Spinal cord (tissue), 10 donors: ENCODE measurements around the gene WFIKKN2. TPM values are rescaled to one million over a fixed set of nuclear protein-coding genes. Genes with fewer than 3 reads are reported as not detected.
"Not testable (repeated sequence)": the region's sequence is repeated elsewhere in the genome, so short reads cannot be mapped to it uniquely, and the experiment has no call there.

Experiments used
- DNase-seq, 6 donors: peaks; one replicate each; pipeline versions ENCODE4 v3.0.0 to v3.0.0-alpha.2; 2013 to 2015; ENCODE audit warnings: low spot score in 6 of 6, low read depth in 4 of 6
- H3K27ac ChIP-seq: one replicate; pipeline ENCODE4 v1.5.1; 2013; ENCODE audit warnings: low read depth, low read length, control low read depth
- H3K27me3 ChIP-seq: one replicate; pipeline ENCODE4 v1.6.1; 2013; ENCODE audit warnings: low read length; ENCODE audit not compliant: control insufficient read depth, insufficient read depth
- H3K36me3 ChIP-seq: one replicate; pipeline ENCODE4 v1.6.1; 2013; ENCODE audit warnings: low read length; ENCODE audit not compliant: control insufficient read depth, insufficient read depth
- H3K4me1 ChIP-seq: one replicate; pipeline ENCODE4 v1.6.1; 2013; ENCODE audit warnings: low read length; ENCODE audit not compliant: control insufficient read depth, insufficient read depth
- H3K4me3 ChIP-seq: one replicate; pipeline ENCODE4 v1.5.1; 2013; ENCODE audit warnings: low read depth, low read length, control low read depth
- H3K9me3 ChIP-seq: one replicate; pipeline ENCODE4 v1.6.1; 2013; ENCODE audit warnings: low read length; ENCODE audit not compliant: control insufficient read depth, insufficient read depth
- WGBS: methylation state at CpG from one replicate; pipeline ENCODE4 v1.1.5; 2013; ENCODE audit warnings: missing lambda C conversion rate; ENCODE audit not compliant: insufficient coverage; 5-methylcytosine and 5-hydroxymethylcytosine counted together
- polyA plus RNA-seq, 2 donors: library from polyadenylated mRNA; unstranded; fragments of 120-200 nt; gene quantifications; one replicate each; pipeline ENCODE4 v1.2.1, GENCODE V29; 2013; ENCODE audit not compliant: insufficient read length in 2 of 2
- total RNA-seq, 2 donors: library from RNA; depleted of rRNA in 1 of 2; stranded (reverse); fragments of 120-200 nt in 1 of 2; fragments of >200 nt in 1 of 2; gene quantifications; one replicate each; pipeline versions ENCODE4 v1.2.3 to v1.2.4, GENCODE V29; 2013 to 2014
- donor health status: healthy.

WFIKKN2 gene
- total and polyA plus RNA-seq, 4 donors: 6.3 to 111 (median 13.4) TPM

DNA sequence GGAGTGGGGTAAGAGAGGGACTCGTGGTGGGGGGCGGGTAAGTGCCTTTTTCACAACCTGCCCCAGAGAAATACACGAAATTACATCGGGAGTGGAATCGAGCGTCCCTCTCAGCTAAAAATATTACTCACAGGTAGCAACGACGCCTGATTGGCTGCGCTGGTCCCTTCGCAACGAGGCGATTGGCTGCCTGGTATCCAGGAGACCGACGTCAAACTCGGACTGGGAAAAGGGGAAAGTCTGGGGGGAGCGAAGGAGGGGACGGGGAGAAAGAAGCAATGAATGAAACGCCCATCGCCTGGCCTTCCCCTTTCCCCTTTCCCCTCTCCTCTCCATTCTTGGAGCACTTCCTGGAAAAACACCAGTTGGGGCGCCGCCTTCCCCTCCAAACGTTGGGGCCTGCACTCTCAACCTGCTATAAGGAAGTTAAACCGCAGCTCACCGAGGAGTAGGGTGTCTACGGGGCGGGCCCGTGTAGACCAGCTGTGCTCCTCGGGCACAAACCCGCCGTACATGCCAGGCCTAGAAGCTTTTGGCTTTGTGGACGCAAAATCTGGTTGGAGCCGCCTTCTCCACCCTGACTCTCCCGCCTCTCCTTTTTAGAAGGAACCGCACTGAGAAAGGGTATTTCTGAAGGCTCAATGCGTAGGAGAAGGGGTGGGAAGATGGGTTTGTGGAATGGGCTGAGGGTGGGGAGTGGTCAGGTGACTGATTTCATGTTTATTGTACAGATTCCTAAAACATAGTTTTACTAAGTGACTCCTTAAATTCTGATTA lies 32.2 kb downstream of the WFIKKN2 start:
- peaks cover 17% of the 10 kb centered on the region for H3K4me1 ChIP-seq
- H3K27me3 ChIP-seq: no peaks in the 10 kb centered on the region
- H3K4me3 ChIP-seq: peak overlapping the region; percentile 95
- peak overlapping the region; percentile 100 for H3K27ac ChIP-seq
- H3K9me3 ChIP-seq: no peaks in the 10 kb centered on the region
- 0% methylated on average over 13 of the region's 35 CpGs for WGBS
- DNase-seq: peak; percentile 95 to 100 (median 98)
- H3K36me3 ChIP-seq: peaks cover 6% of the 10 kb centered on the region

DNA sequence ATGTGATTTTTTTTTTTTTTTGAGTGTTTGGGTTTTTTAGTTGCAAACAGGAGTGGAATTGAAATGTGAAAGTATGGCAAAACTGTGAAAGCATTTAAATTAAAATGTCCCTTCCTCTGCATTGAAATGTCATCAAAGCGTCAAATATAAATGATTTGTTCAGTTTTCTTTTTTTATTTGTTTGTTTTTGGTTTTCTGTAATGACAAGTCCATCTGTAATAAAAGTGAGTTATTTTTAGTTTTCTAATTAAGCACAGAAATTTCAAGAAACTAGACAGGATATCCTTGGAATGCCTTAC lies 32.7 kb downstream of the WFIKKN2 start:
- H3K4me1 ChIP-seq: peaks cover 15% of the 10 kb centered on the region
- peaks cover 4% of the 10 kb centered on the region for H3K36me3 ChIP-seq
- no peak for DNase-seq
- H3K4me3 ChIP-seq: peak overlapping the region; percentile 95
- no peaks in the 10 kb centered on the region for H3K9me3 ChIP-seq
- H3K27me3 ChIP-seq: no peaks in the 10 kb centered on the region
- peak overlapping the region; percentile 100 for H3K27ac ChIP-seq
- no CpG with 5 or more reads among the region's 1 CpG for WGBS

GRCh38 chr17:50868602-50869001 lies 33.2 kb downstream of the WFIKKN2 start:
- Histone ChIP-seq H3K4me1 (peaks cover 11% of the 10 kb centered on the region), H3K36me3 (no peaks in the 10 kb centered on the region), H3K27me3 (no peaks in the 10 kb centered on the region), H3K9me3 (no peaks in the 10 kb centered on the region), H3K4me3 (peak overlapping the region; percentile 95), H3K27ac (peak overlapping the region; percentile 100)
- DNase-seq: no peak
- no CpG with 5 or more reads among the region's 1 CpG for WGBS

GRCh38 chr17:50871364-50871763 lies 36.0 kb downstream of the WFIKKN2 start:
- Histone ChIP-seq H3K36me3 (no peaks in the 10 kb centered on the region), H3K27me3 (no peaks in the 10 kb centered on the region), H3K4me3 (no peak overlapping the region), H3K27ac (no peak overlapping the region), H3K4me1 (peaks cover 11% of the 10 kb centered on the region), H3K9me3 (no peaks in the 10 kb centered on the region)
- no CpG with 5 or more reads among the region's 4 CpGs for WGBS
- no peak for DNase-seq

DNA sequence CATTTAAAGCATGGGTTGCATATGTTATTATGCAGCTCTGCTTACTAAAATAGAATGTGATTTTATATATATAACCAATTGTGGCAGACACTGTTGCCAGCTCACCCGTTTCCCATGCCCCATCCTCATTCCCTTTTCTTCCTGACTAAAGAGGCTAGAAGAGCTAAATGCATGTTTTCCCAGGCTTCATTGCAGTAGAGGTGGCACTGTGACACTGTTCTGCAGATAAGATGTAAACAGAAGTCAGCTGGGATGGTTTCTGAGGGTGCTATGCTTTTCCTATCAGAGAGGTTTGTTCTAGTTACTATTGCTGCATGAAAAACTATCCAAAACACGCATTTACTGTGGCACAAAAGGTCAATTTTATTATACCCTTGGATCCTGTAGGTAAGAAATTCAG lies 36.5 kb downstream of the WFIKKN2 start:
- Histone ChIP-seq H3K36me3 (no peaks in the 10 kb centered on the region), H3K9me3 (no peaks in the 10 kb centered on the region), H3K4me1 (peaks cover 8% of the 10 kb centered on the region), H3K27ac (no peak overlapping the region), H3K27me3 (no peaks in the 10 kb centered on the region), H3K4me3 (no peak overlapping the region)
- WGBS: no CpG with 5 or more reads among the region's 2 CpGs
- DNase-seq: peak in 1 of 6 donors; percentile 15

DNA sequence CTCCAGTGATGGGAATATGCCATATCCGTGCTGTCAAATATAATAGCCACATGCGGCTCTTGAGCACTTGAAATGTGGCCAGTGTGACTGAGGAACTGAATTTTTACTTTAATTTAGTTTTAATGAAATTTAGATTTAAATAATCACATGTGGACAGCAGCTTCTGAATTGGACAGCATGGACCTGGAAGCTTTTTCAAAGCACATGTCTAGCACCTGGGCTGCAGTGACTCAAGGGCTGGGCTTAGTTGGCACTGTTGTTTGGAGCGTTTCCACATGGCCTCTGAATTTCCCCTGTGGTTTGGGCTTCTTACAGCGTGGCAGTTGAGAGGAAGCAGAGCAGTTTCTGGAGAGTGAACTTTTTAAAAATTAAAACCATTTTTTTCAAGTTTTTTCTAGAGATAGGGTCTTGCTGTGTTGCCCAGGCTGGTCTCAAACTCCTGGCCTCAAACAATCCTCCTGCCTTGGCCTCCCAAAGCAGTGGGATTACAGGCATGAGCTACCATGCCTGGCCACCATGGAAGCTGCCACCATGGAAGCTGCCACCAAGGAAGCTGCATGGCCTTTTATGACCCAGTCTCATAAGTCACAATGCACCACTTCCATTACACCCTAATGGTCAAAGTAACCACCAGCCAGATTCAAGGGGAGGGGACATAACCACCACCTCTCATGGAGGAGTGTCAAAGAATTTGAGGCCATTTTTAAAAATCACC lies 37.5 kb downstream of the WFIKKN2 start:
- Histone ChIP-seq H3K4me1 (no peaks in the 10 kb centered on the region), H3K4me3 (no peak overlapping the region), H3K9me3 (no peaks in the 10 kb centered on the region), H3K36me3 (no peaks in the 10 kb centered on the region), H3K27me3 (no peaks in the 10 kb centered on the region), H3K27ac (no peak overlapping the region)
- 83% methylated on average over 1 of the region's 4 CpGs for WGBS
- DNase-seq: no peak

DNA sequence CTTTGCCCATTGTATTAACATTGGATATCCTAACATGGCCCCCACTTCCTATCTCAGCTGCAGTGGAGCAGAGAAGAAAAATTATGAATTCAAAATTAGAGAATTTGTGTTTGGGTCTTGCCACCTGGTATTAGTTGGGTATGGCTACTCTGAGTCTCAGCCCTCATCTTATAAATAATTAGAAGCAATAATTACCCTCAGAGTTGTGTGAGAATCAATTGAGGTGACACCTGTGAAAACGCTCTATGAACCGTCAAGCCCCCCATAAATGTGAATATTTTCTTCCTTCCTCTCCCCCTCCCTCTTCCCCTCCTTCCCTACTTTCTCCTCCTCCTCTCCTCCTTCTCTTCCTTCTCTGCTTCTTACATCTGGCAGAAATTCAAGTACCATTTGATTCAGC lies 39.7 kb downstream of the WFIKKN2 start:
- WGBS: 57% methylated on average over 2 of the region's 2 CpGs
- Histone ChIP-seq H3K4me3 (no peak overlapping the region), H3K27me3 (no peaks in the 10 kb centered on the region), H3K27ac (no peak overlapping the region), H3K36me3 (no peaks in the 10 kb centered on the region), H3K4me1 (no peaks in the 10 kb centered on the region), H3K9me3 (no peaks in the 10 kb centered on the region)
- DNase-seq: no peak

DNA sequence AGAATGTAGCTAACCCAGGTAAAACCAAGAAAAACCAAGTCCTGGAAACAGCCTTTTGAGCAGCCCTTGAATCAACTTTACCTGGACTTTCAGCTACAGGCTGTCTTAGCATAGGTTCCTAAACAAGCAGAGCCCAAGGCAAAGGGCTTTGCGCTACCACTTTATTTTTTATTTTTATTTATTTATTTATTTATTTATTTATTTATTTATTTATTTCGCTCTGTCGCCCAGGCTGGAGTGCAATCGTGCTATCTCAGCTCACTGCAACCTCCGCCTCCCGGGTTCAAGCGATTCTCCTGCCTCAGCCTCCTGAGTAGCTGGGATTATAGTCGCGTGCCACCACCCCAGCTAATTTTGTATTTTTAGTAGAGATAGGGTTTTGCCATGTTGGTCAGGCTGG lies 41.7 kb downstream of the WFIKKN2 start:
- WGBS: no CpG with 5 or more reads among the region's 9 CpGs
- not testable (repeated sequence) for DNase-seq, H3K4me1 ChIP-seq, H3K4me3 ChIP-seq, H3K9me3 ChIP-seq, H3K27ac ChIP-seq, H3K27me3 ChIP-seq, H3K36me3 ChIP-seq

GRCh38 chr17:50877838-50878237 lies 42.5 kb downstream of the WFIKKN2 start:
- H3K36me3 ChIP-seq: no peaks in the 10 kb centered on the region
- no peak overlapping the region for H3K27ac ChIP-seq
- no peak overlapping the region for H3K4me3 ChIP-seq
- H3K27me3 ChIP-seq: no peaks in the 10 kb centered on the region
- no peaks in the 10 kb centered on the region for H3K9me3 ChIP-seq
- no peaks in the 10 kb centered on the region for H3K4me1 ChIP-seq
- WGBS: no CpG with 5 or more reads among the region's 1 CpG
- DNase-seq: no peak

- Histone ChIP-seq H3K36me3 (no peaks in the 10 kb centered on the region), H3K27me3 (no peaks in the 10 kb centered on the region), H3K4me3 (no peak overlapping the region), H3K27ac (no peak overlapping the region), H3K4me1 (no peaks in the 10 kb centered on the region), H3K9me3 (no peaks in the 10 kb centered on the region)
- DNase-seq: no peak
- 93% methylated on average over 3 of the region's 5 CpGs for WGBS
Observed at GRCh38 chr17:50879086-50879485, 43.7 kb downstream of the WFIKKN2 start.
